GM15510 (cell line): Measurements from ENCODE around the gene CRLF1.

Experiments
- POLR2A ChIP-seq: IDR thresholded peaks from 3 replicates; pipeline ENCODE4 v1.6.1; 2011; ENCODE audit warnings: borderline replicate concordance; ENCODE audit not compliant: insufficient read length; ENCODE audit errors: extremely low read depth

The CRLF1 gene

GRCh38 chr19:18645035-18645511, 38.5 kb upstream of the CRLF1 start:
- no peak for TF ChIP-seq POLR2A

GRCh38 chr19:18644196-18645034, 37.8 kb upstream of the CRLF1 start:
- no peak for TF ChIP-seq POLR2A

- TF ChIP-seq POLR2A: no peak
These were observed 33.2 kb upstream of the CRLF1 start for GRCh38 chr19:18639706-18640243.

- no peak for TF ChIP-seq POLR2A
These were observed 31.4 kb upstream of the CRLF1 start for GRCh38 chr19:18637673-18638630.

DNA sequence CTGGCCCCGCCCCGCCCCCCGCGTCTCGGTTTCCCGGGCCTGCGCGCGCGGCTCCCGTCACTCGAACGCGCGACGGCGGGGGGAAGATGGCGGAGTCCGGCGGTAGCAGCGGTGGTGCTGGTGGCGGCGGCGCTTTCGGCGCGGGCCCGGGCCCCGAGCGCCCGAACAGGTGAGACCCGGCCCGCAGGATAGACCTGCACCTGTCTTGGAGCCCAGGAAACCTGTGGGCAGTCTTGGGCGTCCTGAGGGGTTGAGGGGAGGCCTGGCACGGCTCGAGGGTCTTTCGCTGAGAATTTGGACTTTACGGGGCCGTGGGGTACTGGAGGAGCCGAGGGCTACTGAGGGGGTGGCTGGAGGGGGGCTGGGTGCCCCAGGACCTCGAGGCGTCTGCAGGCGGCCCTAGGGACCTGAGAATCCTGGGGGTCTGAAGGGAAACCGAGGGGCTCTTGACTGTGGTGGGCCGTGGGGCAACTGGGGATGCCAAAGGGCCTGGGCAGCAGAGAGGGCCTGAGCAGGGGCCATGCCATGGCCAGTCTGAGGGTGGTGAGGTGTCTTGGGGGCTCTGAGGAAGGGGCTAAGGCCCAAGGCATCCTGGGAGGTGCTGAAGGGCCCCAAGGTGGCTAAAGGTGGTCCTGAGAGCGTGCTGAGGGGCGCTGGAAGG, 30.5 kb upstream of the CRLF1 start, which contains the start of gene KLHL26:
Gene KLHL26 (plus strand): TSS at position 60 of the 661 bp plus-strand sequence. CDS start 27 bp downstream, at position 87.
- TF ChIP-seq POLR2A: peak; percentile 73

- no peak for TF ChIP-seq POLR2A
These were observed 29.8 kb upstream of the CRLF1 start for GRCh38 chr19:18636183-18636968.

- no peak for TF ChIP-seq POLR2A
These were observed 29.2 kb upstream of the CRLF1 start for GRCh38 chr19:18635831-18636182.

DNA sequence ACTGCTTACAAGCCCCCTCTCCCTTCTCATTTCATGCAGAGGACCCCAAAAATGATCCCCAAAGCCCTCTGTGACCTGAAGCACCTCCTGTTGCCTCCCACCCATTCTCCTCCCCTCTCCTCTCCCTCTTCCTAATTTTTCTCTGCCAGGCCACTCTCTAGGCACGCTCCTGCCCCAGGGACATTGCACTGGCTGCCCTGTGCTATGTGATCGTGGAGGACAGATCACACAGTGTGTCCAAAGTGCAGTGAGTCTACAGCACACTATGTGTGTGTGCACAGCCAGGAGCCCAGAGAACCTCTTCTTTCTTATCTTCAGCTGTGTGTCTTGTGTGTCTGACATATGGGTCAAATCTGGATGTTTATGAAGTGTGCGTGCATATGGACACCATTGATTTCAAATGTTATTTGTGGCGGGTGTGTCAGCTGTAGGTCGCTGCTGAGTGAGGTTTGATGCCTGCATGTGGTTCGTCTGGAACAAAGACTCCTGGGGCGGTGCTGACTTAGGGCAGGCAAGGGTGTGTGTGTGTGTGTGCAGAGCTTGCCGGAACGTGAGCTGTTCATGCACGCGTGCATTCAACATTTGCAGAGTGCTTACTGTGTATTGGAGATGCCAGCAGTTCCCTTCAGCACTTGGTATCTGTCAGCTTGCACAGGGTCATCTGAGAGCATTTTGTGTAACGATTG, 28.2 kb upstream of the CRLF1 start:
- no peak for TF ChIP-seq POLR2A

- no peak for TF ChIP-seq POLR2A
These were observed 26.7 kb upstream of the CRLF1 start for GRCh38 chr19:18633321-18633720.

GRCh38 chr19:18629166-18630088, 22.8 kb upstream of the CRLF1 start:
- no peak for TF ChIP-seq POLR2A

- no peak for TF ChIP-seq POLR2A
These were observed 20.3 kb upstream of the CRLF1 start for GRCh38 chr19:18626906-18627305.

DNA sequence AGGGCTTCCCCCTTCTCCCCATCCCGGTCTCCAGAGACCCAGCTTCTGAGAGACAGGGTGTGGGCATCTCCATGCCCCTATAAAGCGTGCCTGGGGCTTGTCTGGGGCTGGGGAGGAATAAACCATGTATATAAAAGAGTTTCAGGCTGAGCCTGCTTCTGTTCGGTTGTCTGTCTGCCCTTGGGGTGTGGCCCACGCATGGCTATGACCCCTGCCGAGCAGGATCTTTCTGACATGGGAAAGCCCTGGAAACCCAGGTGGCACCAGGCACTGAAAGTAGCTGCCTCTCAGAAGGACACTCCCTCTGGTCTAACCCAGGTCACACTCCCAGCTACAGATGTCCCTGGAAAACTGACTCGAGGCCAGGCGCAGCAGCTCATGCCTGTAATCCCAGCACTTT, 14.3 kb upstream of the CRLF1 start:
- no peak for TF ChIP-seq POLR2A

- TF ChIP-seq POLR2A: no peak
These were observed 13.7 kb upstream of the CRLF1 start for GRCh38 chr19:18620311-18620710.

DNA sequence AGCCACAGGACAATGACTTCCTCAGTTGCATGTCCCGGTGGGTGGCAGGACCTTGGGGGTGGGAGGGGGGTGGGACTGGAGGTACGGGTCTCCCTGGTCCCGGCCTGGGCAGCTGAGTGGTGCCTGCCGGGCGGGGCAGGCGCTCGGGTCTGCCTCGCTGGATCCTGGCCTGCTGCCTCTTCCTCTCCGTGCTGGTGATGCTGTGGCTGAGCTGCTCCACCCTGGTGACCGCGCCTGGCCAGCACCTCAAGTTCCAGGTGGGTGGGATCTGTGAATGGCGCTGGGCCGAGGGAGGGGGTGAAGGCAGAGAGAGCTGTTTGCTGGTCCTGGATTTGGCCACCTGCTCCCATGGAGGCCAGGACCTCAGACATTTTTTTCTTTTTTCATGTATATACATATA, 11.6 kb upstream of the CRLF1 start:
- TF ChIP-seq POLR2A: no peak
